ENCODE results near the gene ACYP2. TPM values are rescaled to one million over a fixed set of nuclear protein-coding genes. Genes with fewer than 3 reads are reported as not detected.

ACYP2 gene
- total RNA-seq, 3 donors from 2014 or later = 19.3 to 39.2 (median 27.8) TPM

GRCh38 chr2:54254180-54254579, 138.8 kb downstream of the ACYP2 start:
- no peaks in the 10 kb centered on the region for H3K4me1 ChIP-seq
- no peaks in the 10 kb centered on the region for H3K36me3 ChIP-seq
- intact Hi-C loops (cut with DNase I; ENCODE audit: low total_unique reads) = no loop called here
- no peak for DNase-seq (ENCODE audit: low spot score in 2 of 2)
- H3K27me3 ChIP-seq = no peaks in the 10 kb centered on the region
- H3K9me3 ChIP-seq = no peaks in the 10 kb centered on the region
- no peak overlapping the region for H3K4me3 ChIP-seq
- TF ChIP-seq CTCF (IDR thresholded peaks at IDR 0.05) (no peak), POLR2A (IDR thresholded peaks at IDR 0.05) (no peak), POLR2AphosphoS5 (IDR thresholded peaks at IDR 0.05) (no peak)
- H3K27ac ChIP-seq = no peak overlapping the region

- H3K4me1 ChIP-seq = no peaks in the 10 kb centered on the region
- intact Hi-C loops (cut with DNase I; ENCODE audit: low total_unique reads) = no loop called here
- H3K9me3 ChIP-seq = no peaks in the 10 kb centered on the region
- no peak for TF ChIP-seq CTCF (IDR thresholded peaks at IDR 0.05)
- no peak for TF ChIP-seq POLR2A (IDR thresholded peaks at IDR 0.05)
- no peak for TF ChIP-seq POLR2AphosphoS5 (IDR thresholded peaks at IDR 0.05)
- H3K4me3 ChIP-seq = no peak overlapping the region
- no peaks in the 10 kb centered on the region for H3K36me3 ChIP-seq
- no peak overlapping the region for H3K27ac ChIP-seq
- DNase-seq (ENCODE audit: low spot score in 2 of 2) = no peak
- H3K27me3 ChIP-seq = no peaks in the 10 kb centered on the region
Measured at GRCh38 chr2:54255230-54256090, 140.0 kb downstream of the ACYP2 start.

- TF ChIP-seq POLR2AphosphoS5 (IDR thresholded peaks at IDR 0.05) (no peak), POLR2A (IDR thresholded peaks at IDR 0.05) (no peak), CTCF (IDR thresholded peaks at IDR 0.05) (no peak)
- no peak within 1 kb of the TSS for H3K27ac ChIP-seq
- H3K36me3 ChIP-seq = no peaks in the 10 kb centered on the region
Measured at GRCh38 chr2:54256091-54256694, 140.8 kb downstream of the ACYP2 start, which contains the start of gene TSPYL6. Gene TSPYL6 (minus strand): TSS chr2:54256229. CDS start chr2:54256151, 78 bp downstream.

GRCh38 chr2:54258166-54258565, 142.8 kb downstream of the ACYP2 start:
- no peak for DNase-seq (ENCODE audit: low spot score in 2 of 2)
- TF ChIP-seq CTCF (IDR thresholded peaks at IDR 0.05) = no peak
- no peak for TF ChIP-seq POLR2A (IDR thresholded peaks at IDR 0.05)
- TF ChIP-seq POLR2AphosphoS5 (IDR thresholded peaks at IDR 0.05) = no peak
- Histone ChIP-seq H3K36me3 (no peaks in the 10 kb centered on the region), H3K4me3 (no peak overlapping the region), H3K4me1 (no peaks in the 10 kb centered on the region), H3K27ac (no peak overlapping the region), H3K9me3 (no peaks in the 10 kb centered on the region), H3K27me3 (no peaks in the 10 kb centered on the region)
- intact Hi-C loops (cut with DNase I; ENCODE audit: low total_unique reads) = no loop called here

More at GRCh38 chr2:54256091-54256694, 140.8 kb downstream of the ACYP2 start, which contains the start of gene TSPYL6:
- Histone ChIP-seq H3K27me3 (no peaks in the 10 kb centered on the region), H3K4me3 (no peak within 1 kb of the TSS), H3K4me1 (no peaks in the 10 kb centered on the region), H3K9me3 (no peaks in the 10 kb centered on the region)
- no peak for DNase-seq (ENCODE audit: low spot score in 2 of 2)
- intact Hi-C loops (cut with DNase I; ENCODE audit: low total_unique reads) = no loop called here
